Measurements from ENCODE around the gene JAML. TPM values are rescaled to one million over a fixed set of nuclear protein-coding genes. Genes with fewer than 3 reads are reported as not detected.

The JAML gene
- total RNA-seq, 1 experiment from 2014 or later: not detected

- no peaks in the 10 kb centered on the region for H3K36me3 ChIP-seq (replicated peaks; ENCODE audit: control insufficient read depth, insufficient read depth, low read length)
- no peak overlapping the region for H3K4me3 ChIP-seq (ENCODE audit: insufficient read depth, low read depth, low read length)
- peaks cover 88% of the 10 kb centered on the region for H3K27me3 ChIP-seq (ENCODE audit: control insufficient read depth, insufficient read depth, low read length)
- no peak for DNase-seq
These were observed 73.4 kb downstream of the JAML start for GRCh38 chr11:118151431-118151830.

GRCh38 chr11:118149493-118149892 lies 75.3 kb downstream of the JAML start:
- DNase-seq: peak; percentile 55
- H3K4me3 ChIP-seq (ENCODE audit: insufficient read depth, low read depth, low read length): no peak overlapping the region
- peaks cover 83% of the 10 kb centered on the region for H3K27me3 ChIP-seq (ENCODE audit: control insufficient read depth, insufficient read depth, low read length)
- H3K36me3 ChIP-seq (replicated peaks; ENCODE audit: control insufficient read depth, insufficient read depth, low read length): no peaks in the 10 kb centered on the region

DNA sequence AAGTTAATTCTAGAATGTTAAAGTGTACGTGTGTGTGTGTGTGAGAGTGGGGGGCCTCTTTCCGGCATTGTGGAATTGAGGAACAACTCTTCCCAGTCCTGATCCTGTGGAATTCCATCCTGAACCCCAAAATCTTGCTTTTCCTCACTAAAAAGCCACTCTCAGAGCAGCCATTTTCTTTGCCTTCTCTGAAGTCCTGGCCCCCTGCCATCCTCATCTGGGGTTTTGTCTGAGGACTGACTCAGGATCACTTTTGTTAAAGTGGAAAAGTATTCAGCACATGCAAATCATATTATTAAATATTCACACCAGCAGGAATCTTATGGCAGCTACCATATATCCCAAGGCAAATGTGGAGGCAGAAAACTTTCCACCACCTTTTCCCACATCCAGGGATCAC lies 76.0 kb downstream of the JAML start:
- no peak for DNase-seq
- peaks cover 83% of the 10 kb centered on the region for H3K27me3 ChIP-seq (ENCODE audit: control insufficient read depth, insufficient read depth, low read length)

GRCh38 chr11:118148240-118148639 lies 76.6 kb downstream of the JAML start:
- no peak for DNase-seq
- Histone ChIP-seq H3K36me3 (replicated peaks; ENCODE audit: control insufficient read depth, insufficient read depth, low read length) (no peaks in the 10 kb centered on the region), H3K4me3 (ENCODE audit: insufficient read depth, low read depth, low read length) (no peak overlapping the region), H3K27me3 (ENCODE audit: control insufficient read depth, insufficient read depth, low read length) (peaks cover 79% of the 10 kb centered on the region)

More for the DNA sequence above, 76.0 kb downstream of the JAML start:
- Histone ChIP-seq H3K36me3 (replicated peaks; ENCODE audit: control insufficient read depth, insufficient read depth, low read length) (no peaks in the 10 kb centered on the region), H3K4me3 (ENCODE audit: insufficient read depth, low read depth, low read length) (no peak overlapping the region)

DNA sequence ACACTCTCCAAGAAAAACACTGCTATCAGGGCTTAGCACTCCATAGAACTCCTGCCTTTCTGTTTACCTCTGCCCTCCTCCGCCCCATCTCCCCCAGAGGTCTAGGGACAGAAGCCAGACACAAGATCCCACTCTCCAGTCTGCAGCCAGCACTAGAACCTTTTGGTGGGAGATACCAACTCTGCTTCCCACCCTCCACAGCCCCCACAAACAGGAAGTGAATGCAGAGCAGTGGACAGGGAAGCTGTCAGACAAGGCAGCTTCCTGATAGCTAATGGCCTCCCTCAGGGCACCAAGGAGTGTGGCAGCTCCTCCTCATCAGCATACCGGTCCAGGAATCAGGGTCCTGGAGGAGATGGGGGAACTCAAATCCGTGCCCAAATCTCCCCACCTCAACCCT lies 77.3 kb downstream of the JAML start:
- DNase-seq: no peak
- Histone ChIP-seq H3K4me3 (ENCODE audit: insufficient read depth, low read depth, low read length) (no peak overlapping the region), H3K36me3 (replicated peaks; ENCODE audit: control insufficient read depth, insufficient read depth, low read length) (no peaks in the 10 kb centered on the region), H3K27me3 (ENCODE audit: control insufficient read depth, insufficient read depth, low read length) (peaks cover 74% of the 10 kb centered on the region)

DNA sequence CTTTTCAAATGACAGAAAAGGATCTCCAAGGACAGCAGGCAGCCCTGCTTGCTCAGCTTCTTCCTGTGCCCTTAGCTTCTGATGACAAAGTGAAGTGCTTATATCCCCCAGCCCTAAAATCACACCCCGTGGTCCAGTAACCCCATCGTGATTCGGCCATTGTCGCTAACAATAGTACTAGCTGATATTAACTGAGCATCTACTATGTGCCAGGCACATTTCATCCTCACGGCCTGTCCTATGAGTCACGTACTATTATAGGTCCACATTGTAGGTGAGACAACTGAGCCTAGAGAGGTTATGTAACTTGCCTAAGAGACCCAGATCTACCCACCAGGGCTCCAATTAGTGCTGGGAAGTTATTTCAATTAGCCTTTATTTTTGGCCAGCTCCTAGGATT lies 78.3 kb downstream of the JAML start:
- Histone ChIP-seq H3K36me3 (replicated peaks; ENCODE audit: control insufficient read depth, insufficient read depth, low read length) (no peaks in the 10 kb centered on the region), H3K27me3 (ENCODE audit: control insufficient read depth, insufficient read depth, low read length) (peaks cover 64% of the 10 kb centered on the region), H3K4me3 (ENCODE audit: insufficient read depth, low read depth, low read length) (no peak overlapping the region; the same call in 1 of the 2 replicates)
- DNase-seq: no peak

DNA sequence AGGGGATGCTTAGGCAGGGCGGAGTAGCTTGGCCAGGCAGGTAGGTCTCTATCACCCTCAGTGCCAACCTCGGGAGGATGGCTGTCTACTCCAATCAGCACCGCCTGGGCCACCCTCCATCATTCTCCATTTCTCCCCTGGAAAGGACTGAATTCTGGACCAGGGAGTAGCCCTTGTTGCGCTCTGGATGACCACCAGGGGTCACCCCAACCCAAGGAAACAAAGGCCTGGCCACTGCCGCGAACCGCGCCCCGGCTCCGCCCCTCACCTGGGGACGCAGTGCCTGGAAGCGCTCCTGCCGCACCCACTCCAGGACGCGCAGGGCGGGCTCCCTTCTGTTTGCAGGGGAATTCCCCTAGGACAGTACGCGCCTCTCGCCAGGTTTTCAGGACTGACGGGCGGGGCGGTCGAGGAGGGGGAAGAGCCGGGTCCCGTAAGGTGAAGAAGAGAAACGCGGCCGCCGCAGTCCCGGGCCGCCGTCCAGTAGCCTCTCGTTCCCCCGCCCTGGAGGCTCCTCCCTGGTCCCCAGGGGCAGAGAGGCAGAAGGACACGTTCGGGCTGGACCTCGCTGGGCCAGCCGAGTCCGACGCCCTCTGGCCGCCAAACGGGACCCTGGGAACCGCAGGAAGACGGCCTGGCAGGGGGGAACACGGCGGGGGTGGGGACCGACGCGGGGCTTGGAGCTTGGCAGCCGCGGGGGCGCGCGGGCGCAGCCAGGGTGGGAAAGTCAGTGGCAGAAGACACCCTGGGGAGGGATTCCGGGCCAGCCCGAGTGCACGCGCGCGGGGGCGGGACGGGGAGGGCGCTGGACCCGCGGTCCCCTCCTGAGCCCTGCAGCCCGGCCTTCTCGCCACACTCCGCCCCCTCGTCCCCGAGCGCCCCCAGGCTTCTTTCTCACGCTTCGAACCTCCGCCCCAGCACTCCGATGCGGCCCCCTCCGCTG lies 79.3 kb downstream of the JAML start:
- no peaks in the 10 kb centered on the region for H3K36me3 ChIP-seq (replicated peaks; ENCODE audit: control insufficient read depth, insufficient read depth, low read length)
- peak overlapping the region; percentile 55 for H3K4me3 ChIP-seq (ENCODE audit: insufficient read depth, low read depth, low read length)
- H3K27me3 ChIP-seq (ENCODE audit: control insufficient read depth, insufficient read depth, low read length): peaks cover 54% of the 10 kb centered on the region
- peak; percentile 98 for DNase-seq

- Histone ChIP-seq H3K27me3 (ENCODE audit: control insufficient read depth, insufficient read depth, low read length) (peaks cover 45% of the 10 kb centered on the region), H3K4me3 (ENCODE audit: insufficient read depth, low read depth, low read length) (no peak overlapping the region), H3K36me3 (replicated peaks; ENCODE audit: control insufficient read depth, insufficient read depth, low read length) (no peaks in the 10 kb centered on the region)
- DNase-seq: no peak
These were observed 80.2 kb downstream of the JAML start for GRCh38 chr11:118144301-118145268.

Other genes with a start within 250 kb of the JAML start
- not detected in 2 replicates for gene IL10RA, start 238.6 kb downstream of the JAML start, total RNA-seq (2014; rRNA removed; shearing (Covaris generic))
- gene TMPRSS4, start 147.9 kb downstream of the JAML start, total RNA-seq (2014; rRNA removed; shearing (Covaris generic)): 0.38 TPM in 1 of 2 replicates, not detected in the other
- gene SMIM35, start 138.0 kb downstream of the JAML start, total RNA-seq (2014; rRNA removed; shearing (Covaris generic)): not detected in 2 replicates
- 0.74 and 1.0 TPM in 2 replicates for gene SCN4B, start 72.2 kb downstream of the JAML start, total RNA-seq (2014; rRNA removed; shearing (Covaris generic))
- 0.03 and 0.07 TPM in 2 replicates for gene SCN2B, start 48.4 kb downstream of the JAML start, total RNA-seq (2014; rRNA removed; shearing (Covaris generic))
- 0.42 and 0.63 TPM in 2 replicates for gene MPZL3, start 27.4 kb upstream of the JAML start, total RNA-seq (2014; rRNA removed; shearing (Covaris generic))
- 0.38 and 0.48 TPM in 2 replicates for gene MPZL2, start 39.3 kb upstream of the JAML start, total RNA-seq (2014; rRNA removed; shearing (Covaris generic))
- gene CD3E, start 79.7 kb upstream of the JAML start, total RNA-seq (2014; rRNA removed; shearing (Covaris generic)): not detected in 2 replicates
- 1.5 TPM in 1 of 2 replicates, not detected in the other for gene CD3D, start 117.7 kb upstream of the JAML start, total RNA-seq (2014; rRNA removed; shearing (Covaris generic))
- not detected in 2 replicates for gene CD3G, start 119.3 kb upstream of the JAML start, total RNA-seq (2014; rRNA removed; shearing (Covaris generic))
- gene UBE4A, start 134.6 kb upstream of the JAML start, total RNA-seq (2014; rRNA removed; shearing (Covaris generic)): 34.3 and 39.1 TPM in 2 replicates
- 98.8 and 118 TPM in 2 replicates for gene ATP5MG, start 176.6 kb upstream of the JAML start, total RNA-seq (2014; rRNA removed; shearing (Covaris generic))
- 20.6 and 31.1 TPM in 2 replicates for gene KMT2A, start 211.5 kb upstream of the JAML start, total RNA-seq (2014; rRNA removed; shearing (Covaris generic))